ENCODE data around the gene HOXD1.

Gene HOXD1

DNA sequence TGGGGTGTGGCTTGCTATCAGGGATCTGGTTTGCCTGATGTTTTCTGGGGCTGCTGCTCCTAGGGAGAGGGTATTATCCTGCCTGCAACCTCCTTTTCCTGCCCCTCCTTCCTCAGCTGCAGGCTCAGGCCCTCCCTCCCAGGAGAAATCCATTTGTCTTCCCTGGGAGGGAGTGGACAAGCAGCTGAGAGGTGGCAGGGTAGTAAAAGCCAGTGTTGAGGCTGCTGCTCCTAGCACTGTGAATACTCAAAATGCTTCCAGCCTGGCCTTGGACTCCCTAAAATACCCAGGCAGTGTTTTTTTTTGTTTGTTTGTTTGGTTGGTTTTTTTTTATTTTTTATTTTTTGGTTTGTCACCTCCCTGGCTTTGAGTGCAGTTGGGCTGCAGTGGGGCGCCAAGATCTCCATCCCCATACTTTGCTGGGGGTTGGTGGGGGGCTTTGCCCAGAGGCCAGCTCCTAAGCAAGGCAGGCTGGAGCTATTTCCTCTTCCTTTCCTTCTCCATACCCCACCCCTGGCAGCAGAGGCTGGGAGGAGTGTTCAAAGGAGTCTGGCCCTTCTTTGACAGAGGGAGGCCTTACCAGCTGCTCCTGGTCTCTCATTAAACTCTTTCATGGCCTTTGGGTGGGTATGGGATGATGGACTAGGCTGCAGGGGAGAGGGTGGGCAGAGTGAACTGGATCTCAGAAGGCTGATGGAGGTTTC, 17.7 kb upstream of the HOXD1 start:
- no peak overlapping the region for H3K4me3 ChIP-seq (ENCODE audit: insufficient read length, low read depth)
- H3K4me1 ChIP-seq (ENCODE audit: insufficient read depth, insufficient read length) = peaks cover 8% of the 10 kb centered on the region
- no peaks in the 10 kb centered on the region for H3K36me3 ChIP-seq (ENCODE audit: insufficient read depth, insufficient read length, low read length)
- H3K9me3 ChIP-seq (ENCODE audit: insufficient read depth, low read length) = no peaks in the 10 kb centered on the region; the same call in 1 of the 2 replicates
- peaks cover 100% of the 10 kb centered on the region for H3K27me3 ChIP-seq (ENCODE audit: insufficient read depth, insufficient read length)
- H3K9ac ChIP-seq (ENCODE audit: insufficient read length, low read depth) = no peak overlapping the region
- DNase-seq (ENCODE audit: low read depth, low spot score) = no peak
- TF ChIP-seq ZNF274 (IDR thresholded peaks at IDR 0.05; ENCODE audit: low read depth, low read length) (no peak), SUZ12 (IDR thresholded peaks at IDR 0.05; ENCODE audit: extremely low read depth, insufficient read depth, insufficient read length) (no peak), YY1 (IDR thresholded peaks at IDR 0.05; ENCODE audit: insufficient read depth, insufficient read length) (no peak)

DNA sequence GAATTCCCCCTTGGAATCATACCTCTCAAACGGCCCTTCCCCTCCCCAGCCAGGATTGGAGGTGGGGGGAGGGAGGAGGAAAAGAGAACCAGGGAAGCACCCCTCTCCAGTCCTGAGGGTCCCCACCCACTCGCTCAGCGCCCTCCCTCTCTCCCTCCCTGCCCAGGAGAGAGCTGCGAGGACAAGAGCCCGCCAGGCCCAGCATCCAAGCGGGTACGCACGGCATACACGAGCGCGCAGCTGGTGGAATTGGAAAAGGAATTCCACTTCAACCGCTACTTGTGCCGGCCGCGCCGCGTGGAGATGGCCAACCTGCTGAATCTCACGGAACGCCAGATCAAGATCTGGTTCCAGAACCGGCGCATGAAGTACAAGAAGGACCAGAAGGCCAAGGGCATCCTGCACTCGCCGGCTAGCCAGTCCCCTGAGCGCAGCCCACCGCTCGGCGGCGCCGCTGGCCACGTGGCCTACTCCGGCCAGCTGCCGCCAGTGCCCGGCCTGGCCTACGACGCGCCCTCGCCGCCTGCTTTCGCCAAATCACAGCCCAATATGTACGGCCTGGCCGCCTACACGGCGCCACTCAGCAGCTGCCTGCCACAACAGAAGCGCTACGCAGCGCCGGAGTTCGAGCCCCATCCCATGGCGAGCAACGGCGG, 17.0 kb upstream of the HOXD1 start:
- DNase-seq (ENCODE audit: low read depth, low spot score) = no peak
- H3K9ac ChIP-seq (ENCODE audit: insufficient read length, low read depth) = peak overlapping the region; percentile 17

DNA sequence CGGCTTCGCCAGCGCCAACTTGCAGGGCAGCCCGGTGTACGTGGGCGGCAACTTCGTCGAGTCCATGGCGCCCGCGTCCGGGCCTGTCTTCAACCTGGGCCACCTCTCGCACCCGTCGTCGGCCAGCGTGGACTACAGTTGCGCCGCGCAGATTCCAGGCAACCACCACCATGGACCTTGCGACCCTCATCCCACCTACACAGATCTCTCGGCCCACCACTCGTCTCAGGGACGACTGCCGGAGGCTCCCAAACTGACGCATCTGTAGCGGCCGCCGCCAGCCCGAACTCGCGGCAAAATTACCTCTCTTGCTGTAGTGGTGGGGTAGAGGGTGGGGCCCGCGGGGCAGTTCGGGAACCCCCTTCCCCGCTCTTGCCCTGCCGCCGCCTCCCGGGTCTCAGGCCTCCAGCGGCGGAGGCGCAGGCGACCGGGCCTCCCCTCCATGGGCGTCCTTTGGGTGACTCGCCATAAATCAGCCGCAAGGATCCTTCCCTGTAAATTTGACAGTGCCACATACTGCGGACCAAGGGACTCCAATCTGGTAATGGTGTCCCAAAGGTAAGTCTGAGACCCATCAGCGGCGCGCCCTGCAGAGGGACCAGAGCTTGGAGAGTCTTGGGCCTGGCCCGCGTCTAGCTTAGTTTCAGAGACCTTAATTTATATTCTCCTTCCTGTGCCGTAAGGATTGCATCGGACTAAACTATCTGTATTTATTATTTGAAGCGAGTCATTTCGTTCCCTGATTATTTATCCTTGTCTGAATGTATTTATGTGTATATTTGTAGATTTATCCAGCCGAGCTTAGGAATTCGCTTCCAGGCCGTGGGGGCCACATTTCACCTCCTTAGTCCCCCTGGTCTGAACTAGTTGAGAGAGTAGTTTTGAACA, 16.2 kb upstream of the HOXD1 start:
- H3K4me3 ChIP-seq (ENCODE audit: insufficient read length, low read depth) = no peak overlapping the region
- peaks cover 100% of the 10 kb centered on the region for H3K27me3 ChIP-seq (ENCODE audit: insufficient read depth, insufficient read length)
- H3K9ac ChIP-seq (ENCODE audit: insufficient read length, low read depth) = peak overlapping the region; percentile 17
- peaks cover 8% of the 10 kb centered on the region for H3K4me1 ChIP-seq (ENCODE audit: insufficient read depth, insufficient read length)
- H3K36me3 ChIP-seq (ENCODE audit: insufficient read depth, insufficient read length, low read length) = no peaks in the 10 kb centered on the region
- H3K9me3 ChIP-seq (ENCODE audit: insufficient read depth, low read length) = no peaks in the 10 kb centered on the region; the same call in 1 of the 2 replicates
- no peak for DNase-seq (ENCODE audit: low read depth, low spot score)
- TF ChIP-seq SUZ12 (IDR thresholded peaks at IDR 0.05; ENCODE audit: extremely low read depth, insufficient read depth, insufficient read length) = no peak
- TF ChIP-seq YY1 (IDR thresholded peaks at IDR 0.05; ENCODE audit: insufficient read depth, insufficient read length) = no peak
- no peak for TF ChIP-seq ZNF274 (IDR thresholded peaks at IDR 0.05; ENCODE audit: low read depth, low read length)

More for the DNA sequence above, 17.0 kb upstream of the HOXD1 start:
- peaks cover 8% of the 10 kb centered on the region for H3K4me1 ChIP-seq (ENCODE audit: insufficient read depth, insufficient read length)
- TF ChIP-seq SUZ12 (IDR thresholded peaks at IDR 0.05; ENCODE audit: extremely low read depth, insufficient read depth, insufficient read length) (no peak), YY1 (IDR thresholded peaks at IDR 0.05; ENCODE audit: insufficient read depth, insufficient read length) (no peak), ZNF274 (IDR thresholded peaks at IDR 0.05; ENCODE audit: low read depth, low read length) (no peak)
- H3K27me3 ChIP-seq (ENCODE audit: insufficient read depth, insufficient read length) = peaks cover 100% of the 10 kb centered on the region
- H3K9me3 ChIP-seq (ENCODE audit: insufficient read depth, low read length) = no peaks in the 10 kb centered on the region; the same call in 1 of the 2 replicates
- H3K4me3 ChIP-seq (ENCODE audit: insufficient read length, low read depth) = no peak overlapping the region
- no peaks in the 10 kb centered on the region for H3K36me3 ChIP-seq (ENCODE audit: insufficient read depth, insufficient read length, low read length)

DNA sequence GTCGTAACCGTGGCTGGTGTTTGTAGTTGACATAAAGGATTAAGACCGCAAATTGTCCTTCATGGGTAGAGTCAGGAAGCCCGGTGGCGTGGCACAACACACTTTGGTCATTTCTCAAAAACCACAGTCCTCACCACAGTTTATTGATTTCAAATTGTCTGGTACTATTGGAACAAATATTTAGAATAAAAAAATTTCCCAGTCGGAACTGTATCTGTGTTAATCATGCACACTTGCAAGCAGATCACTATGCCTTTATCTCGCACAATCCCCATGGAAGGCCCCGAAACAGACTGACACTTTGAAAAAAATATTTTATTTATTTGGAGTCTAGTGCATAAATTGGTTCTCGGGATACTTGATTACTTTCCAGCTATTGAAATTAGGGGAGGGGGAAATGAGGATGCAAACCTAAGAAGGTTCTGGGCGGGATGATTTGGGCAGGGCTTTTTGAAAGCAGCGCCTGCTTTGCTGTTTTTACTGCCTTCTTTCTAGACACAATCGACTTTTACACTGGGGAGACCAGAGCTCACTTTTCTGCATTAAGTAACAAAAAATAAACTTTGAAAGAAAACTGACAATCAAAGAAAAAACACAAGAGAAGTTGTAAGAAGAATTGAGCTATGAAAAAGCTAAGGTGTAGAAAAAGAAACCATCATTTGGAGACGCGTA, 15.4 kb upstream of the HOXD1 start:
- TF ChIP-seq YY1 (IDR thresholded peaks at IDR 0.05; ENCODE audit: insufficient read depth, insufficient read length) (no peak), SUZ12 (IDR thresholded peaks at IDR 0.05; ENCODE audit: extremely low read depth, insufficient read depth, insufficient read length) (no peak), ZNF274 (IDR thresholded peaks at IDR 0.05; ENCODE audit: low read depth, low read length) (no peak)
- H3K4me1 ChIP-seq (ENCODE audit: insufficient read depth, insufficient read length) = peaks cover 8% of the 10 kb centered on the region
- peaks cover 100% of the 10 kb centered on the region for H3K27me3 ChIP-seq (ENCODE audit: insufficient read depth, insufficient read length)
- no peak for DNase-seq (ENCODE audit: low read depth, low spot score)
- H3K9ac ChIP-seq (ENCODE audit: insufficient read length, low read depth) = no peak overlapping the region
- no peaks in the 10 kb centered on the region for H3K9me3 ChIP-seq (ENCODE audit: insufficient read depth, low read length)
- no peaks in the 10 kb centered on the region for H3K36me3 ChIP-seq (ENCODE audit: insufficient read depth, insufficient read length, low read length)
- no peak overlapping the region for H3K4me3 ChIP-seq (ENCODE audit: insufficient read length, low read depth)

DNA sequence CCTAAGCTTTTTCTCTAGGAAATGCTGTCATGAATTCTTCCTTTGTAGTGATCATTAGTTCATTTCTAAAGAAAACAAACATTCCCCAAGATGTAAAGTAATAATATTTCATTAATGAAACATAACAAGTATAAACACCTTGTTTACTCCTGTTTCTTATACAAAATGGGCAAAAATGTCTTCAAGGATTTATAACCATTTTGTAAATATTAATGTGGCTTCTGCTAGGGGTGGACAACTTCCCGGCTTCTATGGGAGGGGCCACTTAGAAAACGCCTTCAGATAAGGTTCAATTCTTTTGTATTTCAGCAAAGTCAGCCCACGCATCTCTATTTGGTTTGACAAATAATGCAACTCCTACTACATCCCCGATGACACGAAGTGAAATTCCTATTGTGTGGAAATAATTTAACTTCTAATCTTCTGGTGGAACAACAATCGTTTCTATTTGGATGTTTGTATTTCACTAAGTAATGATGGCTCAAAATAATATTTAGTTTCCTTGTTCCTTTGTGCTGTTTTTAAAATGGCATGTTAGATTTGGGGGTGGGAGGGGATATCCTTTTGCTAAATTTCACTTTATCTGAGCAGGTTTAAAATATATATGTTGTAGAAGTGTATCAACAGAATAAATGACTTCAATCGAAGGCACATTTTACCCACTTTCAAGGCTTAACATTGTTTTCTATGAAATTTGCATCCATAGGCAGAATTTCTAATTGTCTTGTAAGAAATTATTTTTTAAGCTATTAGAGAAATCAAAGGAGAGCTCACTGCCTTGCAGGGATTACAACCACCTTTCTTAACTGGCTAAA, 14.7 kb upstream of the HOXD1 start:
- H3K9ac ChIP-seq (ENCODE audit: insufficient read length, low read depth) = no peak overlapping the region
- DNase-seq (ENCODE audit: low read depth, low spot score) = no peak
- TF ChIP-seq ZNF274 (IDR thresholded peaks at IDR 0.05; ENCODE audit: low read depth, low read length) (no peak), SUZ12 (IDR thresholded peaks at IDR 0.05; ENCODE audit: extremely low read depth, insufficient read depth, insufficient read length) (no peak), YY1 (IDR thresholded peaks at IDR 0.05; ENCODE audit: insufficient read depth, insufficient read length) (no peak)
- H3K4me1 ChIP-seq (ENCODE audit: insufficient read depth, insufficient read length) = peaks cover 8% of the 10 kb centered on the region
- peaks cover 100% of the 10 kb centered on the region for H3K27me3 ChIP-seq (ENCODE audit: insufficient read depth, insufficient read length)
- H3K4me3 ChIP-seq (ENCODE audit: insufficient read length, low read depth) = no peak overlapping the region
- H3K36me3 ChIP-seq (ENCODE audit: insufficient read depth, insufficient read length, low read length) = no peaks in the 10 kb centered on the region
- no peaks in the 10 kb centered on the region for H3K9me3 ChIP-seq (ENCODE audit: insufficient read depth, low read length)

DNA sequence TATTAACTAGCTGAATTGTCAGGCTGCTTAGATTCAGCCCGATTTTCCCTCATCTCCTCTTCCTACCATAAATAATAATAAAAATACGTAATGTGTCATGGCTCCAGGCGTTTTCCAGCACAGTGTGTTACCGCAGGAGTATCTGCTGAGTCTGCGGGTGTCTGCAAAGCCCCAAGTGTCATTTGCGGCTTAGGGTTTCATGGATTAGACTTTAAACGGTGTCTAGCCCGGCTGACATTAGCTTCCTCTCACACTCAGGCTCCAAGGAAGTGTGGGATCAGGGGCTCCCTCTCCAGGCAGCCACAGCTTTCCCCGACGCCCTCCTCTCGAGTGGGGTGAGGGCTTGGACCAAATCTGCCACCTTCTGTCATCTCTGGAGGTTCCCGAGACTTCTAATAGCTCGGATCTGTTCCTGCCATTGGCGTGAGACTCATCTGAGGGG, 14.1 kb upstream of the HOXD1 start:
- peaks cover 100% of the 10 kb centered on the region for H3K27me3 ChIP-seq (ENCODE audit: insufficient read depth, insufficient read length)
- H3K36me3 ChIP-seq (ENCODE audit: insufficient read depth, insufficient read length, low read length) = no peaks in the 10 kb centered on the region
- H3K4me3 ChIP-seq (ENCODE audit: insufficient read length, low read depth) = no peak overlapping the region
- H3K4me1 ChIP-seq (ENCODE audit: insufficient read depth, insufficient read length) = peaks cover 8% of the 10 kb centered on the region
- TF ChIP-seq ZNF274 (IDR thresholded peaks at IDR 0.05; ENCODE audit: low read depth, low read length) (no peak), YY1 (IDR thresholded peaks at IDR 0.05; ENCODE audit: insufficient read depth, insufficient read length) (no peak), SUZ12 (IDR thresholded peaks at IDR 0.05; ENCODE audit: extremely low read depth, insufficient read depth, insufficient read length) (peak; percentile 62)
- H3K9ac ChIP-seq (ENCODE audit: insufficient read length, low read depth) = peak overlapping the region; percentile 37
- H3K9me3 ChIP-seq (ENCODE audit: insufficient read depth, low read length) = no peaks in the 10 kb centered on the region
- no peak for DNase-seq (ENCODE audit: low read depth, low spot score)

Measured in NT2/D1 (cell line).